ENCODE results near the gene OR6K3.

DNA sequence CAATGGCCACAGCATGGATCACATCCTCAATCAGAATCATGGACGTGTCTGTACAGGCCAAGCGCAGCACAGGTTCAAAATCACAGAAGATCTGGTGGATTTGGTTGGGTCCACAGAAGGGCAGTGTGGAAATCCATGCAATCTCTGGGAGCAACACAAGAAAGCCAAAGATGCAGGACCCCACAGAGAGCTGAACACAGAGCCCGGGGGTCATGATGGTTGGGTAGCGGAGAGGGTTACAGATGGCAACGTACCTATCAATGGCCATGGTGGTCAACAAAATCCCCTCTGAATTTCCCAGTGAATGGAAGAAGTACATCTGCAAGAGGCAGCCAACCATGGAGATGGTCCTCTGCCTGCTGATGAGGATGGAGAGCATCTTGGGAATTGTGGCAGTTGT lies 3.9 kb upstream of the OR6K3 start:
- TF ChIP-seq CTCF (IDR thresholded peaks at IDR 0.05) = no peak
- no peak for TF ChIP-seq POLR2AphosphoS5 (IDR thresholded peaks at IDR 0.05)
- no peak for TF ChIP-seq POLR2A (IDR thresholded peaks at IDR 0.05)

Measured in stomach (tissue), 4 donors.